A549 (cell line): ENCODE measurements around the gene REELD1. TPM values are rescaled to one million over a fixed set of nuclear protein-coding genes. Genes with fewer than 3 reads are reported as not detected.
A peak's percentile ranks its signal among the peaks of the same experiment; 100 is the strongest.

Experiments used
- ATAC-seq, 2 experiments: fragments of 200-7000 bp in 1 of 2; fragments of >200 bp in 1 of 2; cut with Nextera tagmentation in 1 of 2; cut with Tn5 transposase in 1 of 2; 3 replicates each; pipeline versions ENCODE4 v1.8.0 to v1.9.1; 2018 to 2020; ENCODE audit warnings: mild to moderate bottlenecking in 1 of 2, moderate library complexity in 1 of 2
- CTCF ChIA-PET: fragments of 300-600 bp; sonication (Branson Sonifier 250); formaldehyde crosslinking; extraction: SDS; loops from one replicate; lab custom pipeline; 2021; ENCODE audit warnings: antibody characterized with exemption, inconsistent platforms; lab: Yijun Ruan, JAX
- POLR2A ChIA-PET: fragments of 350-600 bp; formaldehyde crosslinking; extraction: SDS; loops from one replicate; lab custom pipeline; 2021; ENCODE audit warnings: antibody characterized with exemption, inconsistent platforms; lab: Yijun Ruan, JAX
- DNase-seq, 2 experiments: peaks; one replicate each; pipeline versions ENCODE4 v3.0.0 to v3.0.0-alpha.2; 2011 to 2016; ENCODE audit warnings: low read depth in 1 of 2, low spot score in 1 of 2
- FAIRE-seq: peaks from 2 replicates; lab custom pipeline; 2011; peaks lifted over from hg19 to GRCh38; lab: Jason Lieb, UNC
- H3K27ac ChIP-seq, 2 experiments: fragments of >200 bp; sonication (Bioruptor Twin); formaldehyde crosslinking; 3 replicates each; pipeline ENCODE4 v1.5.1; 2016 to 2017
- H3K4me1 ChIP-seq: fragments of >200 bp; sonication (Bioruptor Twin); formaldehyde crosslinking; 3 replicates; pipeline ENCODE4 v1.6.1; 2016
- H3K4me2 ChIP-seq: fragments of >200 bp; sonication (Bioruptor Twin); formaldehyde crosslinking; 3 replicates; pipeline ENCODE4 v1.6.1; 2016
- H3K4me3 ChIP-seq: fragments of >200 bp; sonication (Bioruptor Twin); formaldehyde crosslinking; 3 replicates; pipeline ENCODE4 v1.5.1; 2016
- H3K9me3 ChIP-seq: fragments of >200 bp; sonication (Bioruptor Twin); formaldehyde crosslinking; 3 replicates; pipeline ENCODE4 v1.6.1; 2016
- CHD4 ChIP-seq: fragments of 200-600 bp; sonication (generic); IDR thresholded peaks from 2 replicates; pipeline ENCODE4 v1.6.1; 2016; ENCODE audit warnings: antibody characterized with exemption, mild to moderate bottlenecking, borderline replicate concordance
- CTCF ChIP-seq: fragments of >200 bp; sonication (Bioruptor Twin); formaldehyde crosslinking; IDR thresholded peaks from 3 replicates; pipeline ENCODE4 v1.5.1; 2016
- EHMT2 ChIP-seq: fragments of 200-600 bp; sonication (generic); IDR thresholded peaks from 2 replicates; pipeline ENCODE4 v1.6.1; 2016; ENCODE audit warnings: antibody characterized with exemption, low read depth, mild to moderate bottlenecking, moderate library complexity
- ESRRA ChIP-seq: fragments of 150-350 bp; IDR thresholded peaks from 2 replicates; pipeline ENCODE4 v1.6.1; 2014; ENCODE audit warnings: mild to moderate bottlenecking, low read length, borderline replicate concordance
- FOSL2 ChIP-seq, 2 experiments: fragments of 450-650 bp in 1 of 2; fragments of >200 bp in 1 of 2; sonication (Bioruptor Twin) in 1 of 2; formaldehyde crosslinking; IDR thresholded peaks; 2 replicates each; pipeline versions ENCODE4 v1.5.0 to v1.6.1; 2016 to 2020; ENCODE audit warnings: mild to moderate bottlenecking in 1 of 2, moderate library complexity in 1 of 2
- GATA3 ChIP-seq: IDR thresholded peaks from 2 replicates; pipeline ENCODE4 v1.6.1; 2012; ENCODE audit warnings: borderline replicate concordance
- HES2 ChIP-seq: fragments of >200 bp; sonication (Bioruptor Twin); formaldehyde crosslinking; IDR thresholded peaks from 2 replicates; pipeline ENCODE4 v1.6.1; 2016
- JUNB ChIP-seq: fragments of >200 bp; sonication (Bioruptor Twin); formaldehyde crosslinking; IDR thresholded peaks from 2 replicates; pipeline ENCODE4 v1.6.1; 2016
- KDM1A ChIP-seq: fragments of 200-600 bp; sonication (generic); IDR thresholded peaks from 2 replicates; pipeline ENCODE4 v1.6.1; 2016; ENCODE audit warnings: low read depth, mild to moderate bottlenecking
- MAZ ChIP-seq: fragments of 150-350 bp; IDR thresholded peaks from 2 replicates; pipeline ENCODE4 v1.6.1; 2014; ENCODE audit warnings: antibody characterized with exemption, low read depth, low read length, borderline replicate concordance
- MYC ChIP-seq: IDR thresholded peaks from 2 replicates; pipeline ENCODE4 v1.6.1; 2012; ENCODE audit warnings: mild to moderate bottlenecking, inconsistent platforms, low read length, improper control_type of control experiment, borderline replicate concordance
- POLR2A ChIP-seq: IDR thresholded peaks from 2 replicates; pipeline ENCODE4 v1.6.1; 2012; ENCODE audit warnings: mild to moderate bottlenecking, low read length
- REST ChIP-seq: fragments of 200-600 bp; sonication (generic); IDR thresholded peaks from 2 replicates; pipeline ENCODE4 v1.6.1; 2016; ENCODE audit warnings: antibody characterized with exemption, mild to moderate bottlenecking, moderate library complexity
- RNF2 ChIP-seq: fragments of 200-600 bp; sonication (generic); IDR thresholded peaks from 2 replicates; pipeline ENCODE4 v1.6.1; 2016; ENCODE audit warnings: low read depth, mild to moderate bottlenecking, antibody characterized with exemption, moderate library complexity, borderline replicate concordance
- TFCP2L1 ChIP-seq: fragments of 250-450 bp; sonication (Bioruptor Pico); IDR thresholded peaks from 2 replicates; pipeline ENCODE4 v1.5.0; 2021; ENCODE audit warnings: mild to moderate bottlenecking
- WGBS: methylation state at CpG from one replicate; pipeline ENCODE4 v1.1.6; 2017; ENCODE audit errors: missing lambda C conversion rate; 5-methylcytosine and 5-hydroxymethylcytosine counted together
- polyA plus RNA-seq, 4 experiments: library from polyadenylated mRNA; depleted of rRNA in 3 of 4; stranded (reverse); fragments of >200 nt; fragmentation: RNase III in 1 of 4; extraction: RNeasy Plus Mini Kit Qiagen cat#74134 plus additional on column Dnase treatment in 1 of 4; gene quantifications; 2 replicates in 3 of 4; 3 replicates in 1 of 4; pipeline ENCODE4 v1.2.3, GENCODE V29; 2011 to 2017
- TF ChIP-seq, protein P1 (sequence below): fragments of >200 bp; sonication (Bioruptor Twin); formaldehyde crosslinking; IDR thresholded peaks from 3 replicates; pipeline ENCODE4 v1.6.1; 2016
- TF ChIP-seq, protein P2 (sequence below): IDR thresholded peaks from 2 replicates; pipeline ENCODE4 v1.6.1; 2012; ENCODE audit warnings: low read depth, borderline replicate concordance

The REELD1 gene
- polyA plus RNA-seq, 2 of the 4 experiments (the other 2 are of a cell fraction): 0.04 TPM; not detected in 1

- Histone ChIP-seq H3K4me1 (peaks cover 25% of the 10 kb centered on the region), H3K4me2 (no peak overlapping the region), H3K9me3 (no peaks in the 10 kb centered on the region), H3K27ac (peak overlapping the region in 1 of 2 experiments; percentile 50; a peak in 2 of 6 replicates), H3K4me3 (no peak overlapping the region)
- no peak for FAIRE-seq
- 67% methylated on average over 17 of the region's 24 CpGs for WGBS
- DNase-seq: peak in 1 of 2 experiments; percentile 17
- CTCF ChIA-PET: interaction anchor here (1.2 to 1.9 kb wide), 2 partner anchors 23 to 98 kb away, joined by 4 to 5 read pairs; no protein-coding TSS in a partner anchor
- no peak for ATAC-seq
- TF ChIP-seq CTCF: peak; percentile 22; the same call in 2 of the 3 replicates
- no peak for TF ChIP-seq GATA3
- TF ChIP-seq ESRRA: no peak
- POLR2A ChIA-PET: no interaction called here
Observed at GRCh38 chr4:146243141-146243882, 29.0 kb downstream of the REELD1 start.

- H3K9me3 ChIP-seq: no peaks in the 10 kb centered on the region
- ATAC-seq (no peak), DNase-seq (no peak), FAIRE-seq (no peak)
- POLR2A ChIA-PET: no interaction called here
- no peak overlapping the region for H3K4me2 ChIP-seq
- H3K4me1 ChIP-seq: peaks cover 25% of the 10 kb centered on the region
- WGBS: 90% methylated on average over 16 of the region's 17 CpGs
- no peak overlapping the region for H3K4me3 ChIP-seq
- peak overlapping the region in 1 of 2 experiments; percentile 50; a peak in 1 of 6 replicates for H3K27ac ChIP-seq
- CTCF ChIA-PET: interaction anchor here (0.7 to 1.9 kb wide), 4 partner anchors 11 to 98 kb away, joined by 3 to 5 read pairs (median 4); no protein-coding TSS in a partner anchor
- TF ChIP-seq ESRRA (no peak), MYC (no peak), GATA3 (no peak), CHD4 (no peak), EHMT2 (no peak), HES2 (no peak), RNF2 (no peak), REST (no peak), KDM1A (no peak)
Observed at GRCh38 chr4:146243883-146244277, 29.5 kb downstream of the REELD1 start.

DNA sequence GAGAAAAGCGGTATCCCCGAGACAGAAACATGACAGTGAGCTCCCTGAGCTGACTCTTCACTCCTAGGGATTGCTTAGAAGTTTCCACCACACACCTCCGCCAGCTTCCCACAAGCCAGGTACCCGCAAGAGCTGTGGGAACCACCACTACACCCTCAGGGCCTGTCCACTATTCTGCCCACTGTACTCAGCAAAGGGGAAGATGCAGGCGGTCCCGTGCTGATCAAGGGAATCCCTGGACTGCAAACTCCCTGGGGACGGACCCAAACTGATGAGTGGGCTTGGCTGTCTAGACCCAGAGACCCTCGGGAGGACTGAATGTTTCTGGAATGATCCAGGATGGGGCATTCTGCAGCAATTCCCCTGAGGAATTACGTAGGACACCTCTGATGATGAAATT lies 30.2 kb downstream of the REELD1 start:
- H3K9me3 ChIP-seq: no peaks in the 10 kb centered on the region
- no peak overlapping the region for H3K4me3 ChIP-seq
- TF ChIP-seq MAZ (no peak), TFCP2L1 (CRISPR knock-in tag) (no peak), POLR2A (no peak), CTCF (no peak), JUNB (no peak), FOSL2 (IDR thresholded peaks at IDR 0.05) (no peak), FOSL2 (CRISPR knock-in tag; IDR thresholded peaks at IDR 0.05) (no peak)
- TF ChIP-seq, protein P1, sequence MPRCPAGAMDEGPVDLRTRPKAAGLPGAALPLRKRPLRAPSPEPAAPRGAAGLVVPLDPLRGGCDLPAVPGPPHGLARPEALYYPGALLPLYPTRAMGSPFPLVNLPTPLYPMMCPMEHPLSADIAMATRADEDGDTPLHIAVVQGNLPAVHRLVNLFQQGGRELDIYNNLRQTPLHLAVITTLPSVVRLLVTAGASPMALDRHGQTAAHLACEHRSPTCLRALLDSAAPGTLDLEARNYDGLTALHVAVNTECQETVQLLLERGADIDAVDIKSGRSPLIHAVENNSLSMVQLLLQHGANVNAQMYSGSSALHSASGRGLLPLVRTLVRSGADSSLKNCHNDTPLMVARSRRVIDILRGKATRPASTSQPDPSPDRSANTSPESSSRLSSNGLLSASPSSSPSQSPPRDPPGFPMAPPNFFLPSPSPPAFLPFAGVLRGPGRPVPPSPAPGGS: no peak
- TF ChIP-seq, protein P2, sequence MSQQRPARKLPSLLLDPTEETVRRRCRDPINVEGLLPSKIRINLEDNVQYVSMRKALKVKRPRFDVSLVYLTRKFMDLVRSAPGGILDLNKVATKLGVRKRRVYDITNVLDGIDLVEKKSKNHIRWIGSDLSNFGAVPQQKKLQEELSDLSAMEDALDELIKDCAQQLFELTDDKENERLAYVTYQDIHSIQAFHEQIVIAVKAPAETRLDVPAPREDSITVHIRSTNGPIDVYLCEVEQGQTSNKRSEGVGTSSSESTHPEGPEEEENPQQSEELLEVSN: no peak
- FAIRE-seq: no peak
- CTCF ChIA-PET: interaction anchor here (0.7 to 1.9 kb wide), 7 partner anchors 10 to 672 kb away, joined by 3 to 5 read pairs (median 4); no protein-coding TSS in a partner anchor
- peaks cover 25% of the 10 kb centered on the region for H3K4me1 ChIP-seq
- 81% methylated on average over 7 of the region's 9 CpGs for WGBS
- no peak overlapping the region for H3K4me2 ChIP-seq
- peak overlapping the region in 1 of 2 experiments; percentile 50; a peak in 2 of 6 replicates for H3K27ac ChIP-seq
- ATAC-seq: no peak
- DNase-seq: no peak
- POLR2A ChIA-PET: no interaction called here
